GM15510 (cell line): ENCODE measurements around the gene TMOD1.

Experiments used
- POLR2A ChIP-seq: IDR thresholded peaks from 3 replicates; pipeline ENCODE4 v1.6.1; 2011; ENCODE audit warnings: borderline replicate concordance; ENCODE audit not compliant: insufficient read length; ENCODE audit errors: extremely low read depth

TMOD1 gene

DNA sequence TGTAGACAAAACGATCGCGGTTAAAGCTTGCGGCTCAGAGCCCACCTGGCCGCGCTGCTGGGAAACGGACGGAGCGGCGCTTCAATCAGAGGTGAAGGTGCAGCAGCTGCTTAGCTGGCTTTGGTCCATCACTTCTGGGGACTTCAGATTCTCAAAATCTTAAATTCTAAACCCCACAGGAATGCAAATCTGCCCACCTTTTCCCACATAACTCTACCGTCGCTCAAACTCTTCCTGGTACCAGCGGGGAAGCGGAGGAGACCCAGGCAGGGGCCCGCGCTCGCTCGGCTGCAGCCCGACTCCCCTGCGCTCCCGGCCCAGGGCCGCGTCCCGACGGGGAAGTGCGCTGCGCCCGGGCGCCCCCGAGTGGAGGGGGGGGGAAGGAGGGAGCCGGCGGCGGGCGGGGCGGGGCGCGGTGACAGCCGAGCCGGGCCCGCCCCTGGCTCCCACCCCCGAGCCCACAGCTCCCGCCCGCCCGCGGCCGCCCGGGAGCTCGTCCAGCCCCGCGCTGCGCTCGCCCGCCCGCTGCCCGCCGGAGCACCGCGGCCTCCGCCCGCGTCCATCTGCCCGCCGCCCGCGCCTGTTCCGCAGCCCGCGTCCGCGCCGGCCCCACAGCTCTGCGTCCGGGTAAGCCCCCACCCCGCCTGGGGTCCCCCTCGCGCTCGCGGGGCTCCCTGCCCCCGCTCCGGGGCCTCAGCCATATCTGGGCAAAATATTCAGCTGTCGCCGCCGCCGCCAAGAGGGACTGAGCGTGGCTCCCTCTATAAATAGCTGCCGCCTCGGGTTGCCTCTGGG is at the start of gene TMOD1:
Gene TMOD1, plus strand, starts transcription at position 490 of the 795 bp plus-strand sequence. CDS start 22,523 bp downstream, outside the sequence.
- TF ChIP-seq POLR2A = peak; percentile 23

DNA sequence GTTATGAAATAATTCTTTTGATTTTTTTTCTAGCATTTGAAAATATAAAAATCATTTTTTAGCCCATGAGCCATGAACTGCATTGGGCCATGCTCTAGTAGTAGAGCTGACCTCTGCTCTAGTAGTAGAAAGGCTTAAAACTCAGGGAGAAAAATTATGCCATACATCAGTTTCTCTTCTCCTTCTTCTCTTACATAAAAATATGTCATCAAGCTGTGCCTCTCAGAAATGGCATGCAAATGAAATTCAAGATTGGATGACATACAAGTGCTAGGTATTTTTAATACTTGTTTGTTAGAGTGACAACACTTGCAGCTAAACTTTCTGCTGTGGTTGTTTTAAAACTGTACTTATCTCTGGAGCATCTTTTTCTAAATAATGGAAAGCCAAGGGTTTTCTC is 42.1 kb upstream of the TMOD1 start:
- no peak for TF ChIP-seq POLR2A

DNA sequence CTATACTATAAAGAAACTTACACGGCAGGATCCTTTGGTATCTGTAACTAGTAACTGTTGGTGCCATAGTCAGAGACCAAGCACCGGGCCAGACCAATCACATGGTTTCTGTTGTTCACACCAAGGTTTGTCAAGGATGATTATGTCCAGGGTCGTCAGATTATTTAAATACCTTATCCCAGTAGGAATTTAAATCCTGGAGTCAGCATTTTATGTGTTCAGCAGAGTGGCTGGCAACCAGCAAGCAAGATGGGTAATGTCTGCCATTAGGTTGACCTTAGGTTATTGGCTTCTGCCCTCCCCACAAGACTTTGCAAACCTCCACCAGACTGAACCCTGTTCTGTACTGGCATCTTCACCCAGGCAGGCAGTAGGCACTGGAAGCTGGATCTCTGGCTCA is 39.3 kb upstream of the TMOD1 start:
- no peak for TF ChIP-seq POLR2A

DNA sequence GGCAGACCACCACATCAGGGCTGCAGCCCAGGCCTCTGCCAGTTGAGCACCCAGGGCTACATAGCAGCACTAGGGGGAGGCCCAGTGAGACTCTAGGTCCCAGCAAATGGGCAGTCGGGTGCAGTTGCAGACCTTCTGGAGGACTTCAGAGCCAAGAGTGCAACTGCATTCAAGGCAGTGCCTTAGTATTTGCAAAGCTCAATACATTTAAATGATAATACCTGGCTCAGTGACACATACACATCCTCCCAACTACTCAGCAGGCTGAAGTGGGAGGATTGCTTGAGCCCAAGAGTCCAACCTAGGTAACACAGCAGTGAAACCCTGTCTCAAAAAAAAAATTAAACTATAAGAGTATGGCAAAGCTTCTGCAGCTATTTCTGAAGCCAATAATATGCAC is 38.6 kb upstream of the TMOD1 start:
- no peak for TF ChIP-seq POLR2A

DNA sequence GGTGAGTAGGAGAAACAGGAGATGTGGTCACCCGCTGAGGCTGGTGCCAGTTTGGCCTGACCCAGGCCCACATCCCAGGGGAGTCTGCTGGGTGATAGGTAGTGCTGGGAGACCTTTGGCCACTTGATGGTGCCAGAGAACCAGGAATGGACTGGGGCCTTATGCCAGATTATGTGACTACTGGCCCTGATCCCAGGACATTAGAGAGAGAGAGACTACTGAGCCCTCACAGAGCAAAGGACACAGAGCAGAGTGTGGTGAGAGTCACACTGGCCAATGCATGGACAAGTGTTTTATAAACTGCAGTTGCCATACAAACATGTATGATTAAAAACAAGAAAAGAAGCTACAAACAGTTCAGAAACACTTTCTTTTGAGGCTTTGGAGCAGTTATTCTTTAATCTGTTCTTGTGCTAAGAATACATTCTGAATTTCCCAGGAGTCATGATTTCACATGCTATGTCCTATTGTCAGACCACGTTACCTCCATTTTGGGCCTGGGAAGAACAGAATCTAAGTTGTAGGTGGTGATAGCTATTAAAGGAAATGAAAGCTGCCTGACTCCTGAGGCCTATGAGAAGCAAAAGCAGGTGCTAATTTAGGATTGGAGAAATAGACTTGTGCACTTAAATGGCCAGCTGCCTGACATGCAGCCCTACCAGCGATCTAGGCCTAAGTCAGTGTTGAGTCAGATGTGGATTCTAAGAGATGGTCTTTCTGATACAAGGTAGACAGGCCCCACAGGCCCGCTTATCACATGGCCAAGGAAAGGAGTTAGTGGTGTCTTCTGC is 32.6 kb upstream of the TMOD1 start:
- TF ChIP-seq POLR2A = no peak

DNA sequence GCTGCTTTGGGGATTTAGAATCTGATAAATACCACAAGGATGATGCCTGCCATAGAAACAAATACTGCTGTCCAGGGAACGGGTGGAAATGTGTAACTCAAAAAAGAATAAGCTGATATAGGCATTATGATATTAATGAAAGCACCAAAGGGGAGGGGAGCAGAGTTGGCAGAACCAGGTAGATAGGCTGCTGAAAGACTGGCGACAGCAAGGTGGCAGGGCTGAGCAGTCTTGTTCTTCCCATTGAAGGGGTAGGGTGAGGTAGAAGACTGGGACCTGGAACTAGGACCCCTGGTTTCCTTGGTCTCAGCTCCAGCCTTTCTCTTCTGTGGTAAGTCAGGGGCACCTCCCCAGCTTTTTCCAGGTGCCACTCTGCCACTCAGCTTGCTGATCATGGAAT is 31.4 kb upstream of the TMOD1 start:
- no peak for TF ChIP-seq POLR2A

DNA sequence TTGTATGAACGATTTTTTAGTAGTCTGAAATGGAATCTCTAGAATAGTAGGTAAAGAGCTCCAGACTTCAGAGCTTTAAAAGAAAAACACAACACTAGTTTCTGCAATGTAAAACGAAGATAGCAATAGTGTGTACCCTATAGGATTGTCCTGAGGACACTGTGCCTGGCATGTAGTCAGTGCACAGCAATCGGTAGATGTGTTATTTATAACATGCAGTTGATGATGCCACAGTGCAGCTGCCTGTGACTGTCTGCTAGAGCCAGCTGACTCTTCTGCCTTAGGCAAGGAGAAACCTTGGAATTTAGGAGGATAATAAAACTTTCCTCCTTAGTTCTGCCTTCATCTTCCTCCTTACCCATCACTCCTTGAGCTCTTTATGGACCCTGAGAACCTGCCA is 27.7 kb upstream of the TMOD1 start:
- no peak for TF ChIP-seq POLR2A

DNA sequence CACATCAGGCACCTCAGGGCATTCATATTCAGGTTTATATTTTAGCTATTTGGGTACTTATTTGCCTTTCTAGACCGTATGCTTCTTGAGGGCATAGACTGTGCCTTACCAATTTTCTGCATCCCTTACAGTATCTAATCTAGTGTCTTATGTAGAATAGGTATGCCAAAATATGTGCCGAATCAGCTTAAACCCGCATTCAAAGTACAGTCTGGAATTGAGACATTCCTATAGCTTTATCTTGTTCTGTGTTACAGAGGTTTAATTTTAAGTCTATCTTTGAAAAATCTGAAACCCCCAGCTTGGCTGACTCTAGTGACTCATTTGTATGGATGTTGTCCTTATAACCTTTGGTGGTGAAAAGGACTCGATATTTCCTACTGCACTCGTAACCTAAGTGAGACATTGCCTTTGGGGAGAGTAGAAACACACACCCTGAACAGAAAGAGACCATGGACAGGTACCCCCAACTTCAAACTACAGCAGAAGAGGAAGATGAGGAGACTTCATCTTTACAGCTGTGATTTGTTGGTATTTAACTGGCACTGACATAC is 27.0 kb upstream of the TMOD1 start:
- TF ChIP-seq POLR2A = no peak

DNA sequence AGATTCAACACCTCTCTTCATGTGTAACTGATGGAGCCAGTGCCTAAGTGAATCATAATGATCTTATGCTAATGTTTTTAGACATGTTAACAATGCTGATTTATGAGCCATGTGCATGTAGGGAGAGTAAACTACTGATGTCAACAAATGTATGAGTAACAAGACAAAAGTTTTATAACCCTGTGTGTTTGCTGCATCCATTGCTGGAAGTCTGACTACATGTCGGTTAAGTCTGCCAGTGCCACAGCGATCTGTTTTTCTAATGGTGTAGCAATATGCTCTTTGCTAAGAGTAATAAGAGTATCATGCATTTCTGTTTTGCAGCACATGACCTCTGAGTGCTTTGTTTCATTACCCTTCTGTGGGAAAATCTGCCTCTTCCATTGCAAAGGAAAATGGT is 26.4 kb upstream of the TMOD1 start:
- TF ChIP-seq POLR2A = no peak

DNA sequence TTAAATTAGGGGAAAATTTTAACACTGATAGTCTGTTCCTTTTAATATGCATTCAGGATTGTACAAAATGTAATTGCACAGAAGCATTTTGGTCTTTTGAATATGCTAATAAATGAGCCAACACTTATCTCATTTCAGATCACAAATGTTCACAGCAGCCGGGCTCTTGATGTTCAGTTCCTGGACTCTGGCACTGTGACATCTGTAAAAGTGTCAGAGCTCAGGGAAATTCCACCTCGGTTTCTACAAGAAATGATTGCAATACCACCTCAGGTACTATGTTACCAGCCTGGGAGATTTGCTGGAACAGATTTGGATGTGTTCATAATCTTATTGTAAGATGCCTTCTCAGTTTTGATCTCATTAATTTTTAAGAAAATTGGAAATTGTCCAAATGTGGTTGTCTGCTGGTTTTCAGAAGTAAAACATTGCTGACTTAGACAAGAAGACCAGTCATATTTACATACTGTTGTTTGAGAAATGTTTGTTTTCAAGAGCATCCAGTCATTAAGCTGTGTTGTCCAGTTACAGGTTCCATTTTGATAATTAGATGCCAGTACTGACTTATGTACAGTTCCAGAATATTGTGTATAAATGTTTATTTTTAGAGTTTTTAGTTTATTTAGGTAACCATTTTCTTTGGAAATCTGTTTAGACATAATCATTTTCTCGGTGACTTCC is 23.0 kb upstream of the TMOD1 start:
- TF ChIP-seq POLR2A = no peak

DNA sequence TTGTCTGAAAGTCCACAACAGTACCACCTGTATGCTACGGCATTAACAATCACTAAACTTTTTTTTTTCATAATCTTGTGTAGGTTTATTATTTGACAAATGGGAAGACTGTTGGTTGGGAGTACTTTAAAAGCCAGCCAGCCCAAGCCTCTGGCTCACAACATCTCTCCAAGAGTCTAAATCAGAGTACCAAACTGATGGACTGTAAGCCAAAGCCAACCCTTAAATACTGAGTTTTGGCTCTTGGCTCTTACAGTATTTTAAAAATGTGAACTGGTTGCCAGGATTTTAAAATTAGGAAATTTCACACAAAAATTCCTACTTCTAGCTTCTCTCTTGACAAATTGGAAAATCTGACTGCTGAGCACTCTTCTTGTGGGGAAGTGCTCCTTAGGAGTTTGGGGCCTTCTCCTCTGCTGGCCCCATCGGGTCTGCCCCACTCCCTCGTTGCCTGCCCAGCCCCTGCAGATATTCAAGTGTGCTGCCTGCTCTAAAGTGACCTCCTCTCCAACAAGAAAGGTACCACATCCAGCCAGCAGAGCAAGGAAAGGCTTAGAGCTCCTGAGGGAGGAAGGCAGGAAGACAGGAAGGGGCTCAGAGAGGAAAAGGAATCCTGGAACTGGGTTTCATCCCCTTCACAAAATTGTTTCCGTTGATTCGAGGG is 21.8 kb upstream of the TMOD1 start:
- no peak for TF ChIP-seq POLR2A

DNA sequence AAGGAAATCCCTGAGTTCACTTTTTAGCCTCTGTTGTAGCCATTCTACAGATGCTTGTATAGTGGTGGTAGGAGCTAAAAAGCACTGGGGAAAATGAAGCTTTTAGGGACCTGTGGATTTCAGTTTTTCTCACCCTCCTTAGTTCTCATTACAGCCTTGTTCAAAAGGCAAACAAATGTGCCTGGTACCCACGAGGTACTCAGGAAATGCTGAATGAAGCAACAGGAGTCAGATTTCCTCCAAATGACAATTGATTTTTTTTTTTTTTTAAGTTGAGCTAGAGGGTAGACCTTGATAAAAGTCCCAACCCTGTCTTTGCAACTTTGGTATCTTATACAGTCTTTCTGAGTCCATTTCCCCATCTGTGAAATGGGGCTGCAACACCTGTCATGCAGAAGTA is 21.3 kb upstream of the TMOD1 start:
- TF ChIP-seq POLR2A = no peak

DNA sequence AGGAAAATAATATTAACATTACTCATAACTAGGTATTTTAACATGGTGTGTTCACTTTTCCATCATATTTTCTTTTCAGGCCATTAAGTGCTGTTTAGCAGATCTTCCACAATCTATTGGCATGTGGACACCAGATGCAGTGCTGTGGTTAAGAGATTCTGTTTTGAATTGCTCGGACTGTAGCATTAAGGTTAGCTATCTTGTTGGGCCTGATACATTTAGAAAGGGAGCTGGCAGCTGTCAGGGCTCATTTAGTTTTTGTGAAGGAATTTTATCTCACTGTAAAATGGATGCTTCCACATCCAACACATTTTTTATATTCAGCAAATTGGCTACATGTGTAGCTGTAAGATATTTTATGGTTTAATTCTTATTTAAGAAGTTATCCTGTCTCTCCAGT is 20.7 kb upstream of the TMOD1 start:
- no peak for TF ChIP-seq POLR2A

DNA sequence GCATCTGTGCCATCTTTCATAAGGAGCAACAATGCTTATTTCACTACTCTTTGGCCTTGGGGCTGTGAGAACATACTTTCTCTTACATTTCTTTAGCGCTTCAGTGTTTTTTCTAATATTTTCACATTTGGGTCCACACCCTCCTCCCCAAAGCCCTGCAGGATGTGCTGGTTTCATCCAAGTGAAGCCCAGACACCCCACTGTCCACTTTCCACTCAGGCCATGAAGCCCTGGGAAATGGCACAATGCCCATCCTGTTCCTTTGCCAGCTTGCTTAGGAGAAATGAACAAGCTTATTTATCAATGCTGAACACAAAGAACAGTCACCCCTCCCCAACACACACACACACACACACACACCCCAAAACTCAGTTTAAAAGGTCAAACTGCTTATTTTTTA is 17.3 kb upstream of the TMOD1 start:
- no peak for TF ChIP-seq POLR2A
